Immature natural killer cell (primary cell): Measurements from ENCODE around the gene RAPGEF2. TPM values are rescaled to one million over a fixed set of nuclear protein-coding genes. Genes with fewer than 3 reads are reported as not detected.
"Not testable (repeated sequence)": the region's sequence is repeated elsewhere in the genome, so short reads cannot be mapped to it uniquely, and the experiment has no call there.

Experiments used
- DNase-seq, 3 donors: peaks; one replicate each; pipeline ENCODE4 v3.0.0; 2022; ENCODE audit warnings: mixed read lengths in 1 of 3
- H3K27ac Mint-ChIP-seq, 6 donors: one replicate each; pipeline ENCODE4 v1.8.0; 2020; ENCODE audit warnings: mixed read lengths in 6 of 6, mild to moderate bottlenecking in 5 of 6, inconsistent platforms in 4 of 6, moderate library complexity in 3 of 6
- H3K27me3 Mint-ChIP-seq, 3 donors: one replicate each; pipeline ENCODE4 v1.8.0; 2020 to 2021; ENCODE audit warnings: low read depth in 3 of 3, mild to moderate bottlenecking in 3 of 3, mixed read lengths in 3 of 3, moderate library complexity in 3 of 3, inconsistent platforms in 1 of 3
- H3K36me3 Mint-ChIP-seq, 3 donors: one replicate each; pipeline ENCODE4 v1.8.0; 2020; ENCODE audit warnings: mixed read lengths in 3 of 3, inconsistent platforms in 2 of 3, mild to moderate bottlenecking in 2 of 3
- H3K4me1 Mint-ChIP-seq, 2 donors: one replicate each; pipeline ENCODE4 v1.8.0; 2020; ENCODE audit warnings: inconsistent platforms in 2 of 2, mild to moderate bottlenecking in 2 of 2, mixed read lengths in 2 of 2, moderate library complexity in 1 of 2
- H3K4me3 Mint-ChIP-seq, 5 donors: one replicate each; pipeline ENCODE4 v1.8.0; 2020; ENCODE audit warnings: mild to moderate bottlenecking in 5 of 5, mixed read lengths in 5 of 5, inconsistent platforms in 3 of 5, moderate library complexity in 3 of 5
- H3K9me3 Mint-ChIP-seq, 6 donors: one replicate each; pipeline ENCODE4 v1.8.0; 2020; ENCODE audit warnings: mild to moderate bottlenecking in 6 of 6, mixed read lengths in 6 of 6, inconsistent platforms in 4 of 6, moderate library complexity in 3 of 6
- polyA plus RNA-seq, 3 donors: library from polyadenylated mRNA; unstranded; fragments of 300-500 nt; fragmentation: Illumina TruSeq; gene quantifications; one replicate each; pipeline ENCODE4 v1.2.3, GENCODE V29; 2021

Gene RAPGEF2
- polyA plus RNA-seq, 3 donors from 2014 or later: 0.22 to 1.7 (median 0.46) TPM

GRCh38 chr4:159308566-159309340 is 205.9 kb downstream of the RAPGEF2 start:
- H3K27me3 Mint-ChIP-seq: no peaks in the 10 kb centered on the region
- peaks cover 0 to 3% (median 0%) of the 10 kb centered on the region in 6 donors for H3K9me3 Mint-ChIP-seq
- no peak for DNase-seq
- no peak overlapping the region for H3K4me3 Mint-ChIP-seq
- peaks cover 12 to 27% of the 10 kb centered on the region in 2 donors for H3K4me1 Mint-ChIP-seq
- H3K36me3 Mint-ChIP-seq: peaks cover 10 to 17% (median 13%) of the 10 kb centered on the region in 3 donors
- no peak overlapping the region for H3K27ac Mint-ChIP-seq

DNA sequence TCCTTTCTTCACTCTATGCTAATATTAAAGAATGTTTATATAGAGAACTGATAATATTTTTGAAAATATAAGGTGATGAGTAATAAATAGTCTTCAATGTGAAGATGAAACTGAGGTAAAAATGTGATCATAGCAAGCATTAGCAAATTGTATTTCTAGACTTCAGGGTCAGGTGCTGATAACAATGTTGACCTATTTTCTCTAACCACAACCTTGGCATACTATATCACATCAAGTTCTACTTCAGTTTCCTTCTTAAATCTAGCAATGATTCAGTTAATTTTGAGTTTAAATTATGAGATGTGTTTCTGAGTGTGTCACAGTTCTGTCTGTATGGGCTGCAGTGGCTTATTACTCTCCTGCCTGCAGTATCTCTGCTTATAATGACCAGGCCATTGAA is 209.4 kb downstream of the RAPGEF2 start:
- DNase-seq: peak in 1 of 3 donors; percentile 0
- peaks cover 0 to 3% (median 0%) of the 10 kb centered on the region in 6 donors for H3K9me3 Mint-ChIP-seq
- H3K4me1 Mint-ChIP-seq: peaks cover 12 to 19% of the 10 kb centered on the region in 2 donors
- H3K27ac Mint-ChIP-seq: peak overlapping the region in 4 of 6 donors; percentile 9 to 81 (median 47)
- H3K36me3 Mint-ChIP-seq: peaks cover 6 to 16% (median 8%) of the 10 kb centered on the region in 3 donors
- H3K27me3 Mint-ChIP-seq: peaks cover 0 to 2% (median 0%) of the 10 kb centered on the region in 3 donors
- peak overlapping the region in 2 of 5 donors; percentile 4 to 67 for H3K4me3 Mint-ChIP-seq

- not testable (repeated sequence) for H3K4me3 Mint-ChIP-seq, DNase-seq, H3K27ac Mint-ChIP-seq, H3K27me3 Mint-ChIP-seq, H3K9me3 Mint-ChIP-seq
- H3K4me1 Mint-ChIP-seq: peaks cover 12 to 19% of the 10 kb centered on the region in 2 donors
- peaks cover 6 to 16% (median 8%) of the 10 kb centered on the region in 3 donors for H3K36me3 Mint-ChIP-seq
These were observed 213.0 kb downstream of the RAPGEF2 start for GRCh38 chr4:159315879-159316278.

- H3K27me3 Mint-ChIP-seq: peaks cover 0 to 2% (median 0%) of the 10 kb centered on the region in 3 donors
- H3K4me3 Mint-ChIP-seq: no peak overlapping the region
- no peaks in the 10 kb centered on the region for H3K9me3 Mint-ChIP-seq
- H3K27ac Mint-ChIP-seq: no peak overlapping the region
- H3K4me1 Mint-ChIP-seq: peaks cover 7 to 8% of the 10 kb centered on the region in 2 donors
- DNase-seq: no peak
- peaks cover 6 to 18% (median 8%) of the 10 kb centered on the region in 3 donors for H3K36me3 Mint-ChIP-seq
These were observed 214.3 kb downstream of the RAPGEF2 start for GRCh38 chr4:159317203-159317602.

GRCh38 chr4:159319027-159319426 is 216.1 kb downstream of the RAPGEF2 start:
- no peak overlapping the region for H3K4me3 Mint-ChIP-seq
- no peaks in the 10 kb centered on the region for H3K4me1 Mint-ChIP-seq
- peaks cover 0 to 2% (median 0%) of the 10 kb centered on the region in 3 donors for H3K27me3 Mint-ChIP-seq
- H3K27ac Mint-ChIP-seq: no peak overlapping the region
- no peaks in the 10 kb centered on the region for H3K9me3 Mint-ChIP-seq
- no peak for DNase-seq
- peaks cover 16 to 30% (median 19%) of the 10 kb centered on the region in 3 donors for H3K36me3 Mint-ChIP-seq

GRCh38 chr4:159326480-159326879 is 223.6 kb downstream of the RAPGEF2 start:
- Mint-ChIP-seq H3K27ac (no peak overlapping the region), H3K36me3 (peaks cover 22 to 24% (median 22%) of the 10 kb centered on the region in 3 donors), H3K9me3 (no peaks in the 10 kb centered on the region), H3K27me3 (no peaks in the 10 kb centered on the region), H3K4me1 (no peaks in the 10 kb centered on the region), H3K4me3 (no peak overlapping the region)
- no peak for DNase-seq

GRCh38 chr4:159328766-159329165 is 225.9 kb downstream of the RAPGEF2 start:
- no peak for DNase-seq
- Mint-ChIP-seq H3K9me3 (no peaks in the 10 kb centered on the region), H3K36me3 (peaks cover 17 to 24% (median 18%) of the 10 kb centered on the region in 3 donors), H3K4me1 (no peaks in the 10 kb centered on the region), H3K4me3 (no peak overlapping the region), H3K27ac (no peak overlapping the region), H3K27me3 (no peaks in the 10 kb centered on the region)

- Mint-ChIP-seq H3K27me3 (peaks cover 0 to 1% (median 0%) of the 10 kb centered on the region in 3 donors), H3K4me1 (no peaks in the 10 kb centered on the region), H3K27ac (no peak overlapping the region), H3K4me3 (no peak overlapping the region), H3K36me3 (peaks cover 34 to 44% (median 39%) of the 10 kb centered on the region in 3 donors), H3K9me3 (no peaks in the 10 kb centered on the region)
- DNase-seq: no peak
These were observed 231.6 kb downstream of the RAPGEF2 start for GRCh38 chr4:159334461-159334860.

DNA sequence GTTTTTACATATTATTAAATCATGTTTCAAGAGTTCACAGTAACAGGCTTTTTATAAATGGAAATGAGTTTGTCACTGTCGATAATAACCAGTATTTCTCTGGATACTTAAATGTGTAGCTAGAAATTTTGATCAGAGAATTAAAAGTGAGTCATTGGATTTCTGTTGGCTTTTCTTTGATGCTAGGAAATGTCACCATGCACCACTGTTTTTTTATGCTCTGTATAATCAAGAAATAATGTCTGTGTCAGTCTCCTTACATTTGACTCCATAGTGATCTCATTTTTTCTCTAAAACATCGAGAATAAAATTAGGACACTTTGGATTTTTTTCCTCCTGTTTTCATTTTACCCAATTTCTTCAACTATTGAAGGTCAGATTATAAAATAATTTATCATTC is 234.2 kb downstream of the RAPGEF2 start:
- no peaks in the 10 kb centered on the region for H3K9me3 Mint-ChIP-seq
- H3K27ac Mint-ChIP-seq: no peak overlapping the region
- H3K27me3 Mint-ChIP-seq: peaks cover 0 to 3% (median 0%) of the 10 kb centered on the region in 3 donors
- H3K36me3 Mint-ChIP-seq: peaks cover 36 to 51% (median 50%) of the 10 kb centered on the region in 3 donors
- no peak overlapping the region for H3K4me3 Mint-ChIP-seq
- DNase-seq: no peak
- no peaks in the 10 kb centered on the region for H3K4me1 Mint-ChIP-seq

- Mint-ChIP-seq H3K27ac (no peak overlapping the region), H3K27me3 (peaks cover 0 to 2% (median 0%) of the 10 kb centered on the region in 3 donors), H3K4me3 (no peak overlapping the region), H3K9me3 (no peaks in the 10 kb centered on the region), H3K36me3 (peaks cover 47 to 63% (median 62%) of the 10 kb centered on the region in 3 donors), H3K4me1 (no peaks in the 10 kb centered on the region)
- DNase-seq: no peak
These were observed 238.6 kb downstream of the RAPGEF2 start for GRCh38 chr4:159341522-159341921.

DNA sequence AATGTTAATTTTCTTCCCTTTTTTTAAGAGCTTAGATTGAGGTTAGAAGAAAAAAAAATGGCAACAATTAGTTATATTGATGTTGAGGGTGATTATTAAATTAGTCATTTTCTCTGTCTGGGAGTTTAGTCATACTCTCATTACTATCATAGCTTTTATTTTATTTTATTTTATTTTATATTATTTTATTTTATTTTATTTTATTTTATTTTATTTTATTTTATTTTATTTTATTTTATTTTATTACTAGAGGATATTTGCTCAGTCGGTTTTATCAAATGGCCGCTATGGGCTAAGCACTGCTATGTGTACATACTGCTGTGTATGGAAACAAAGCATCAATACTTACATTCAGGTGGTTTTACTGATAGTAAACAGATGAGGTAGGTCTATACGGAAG is 239.5 kb downstream of the RAPGEF2 start:
- peaks cover 47 to 69% (median 66%) of the 10 kb centered on the region in 3 donors for H3K36me3 Mint-ChIP-seq

DNA sequence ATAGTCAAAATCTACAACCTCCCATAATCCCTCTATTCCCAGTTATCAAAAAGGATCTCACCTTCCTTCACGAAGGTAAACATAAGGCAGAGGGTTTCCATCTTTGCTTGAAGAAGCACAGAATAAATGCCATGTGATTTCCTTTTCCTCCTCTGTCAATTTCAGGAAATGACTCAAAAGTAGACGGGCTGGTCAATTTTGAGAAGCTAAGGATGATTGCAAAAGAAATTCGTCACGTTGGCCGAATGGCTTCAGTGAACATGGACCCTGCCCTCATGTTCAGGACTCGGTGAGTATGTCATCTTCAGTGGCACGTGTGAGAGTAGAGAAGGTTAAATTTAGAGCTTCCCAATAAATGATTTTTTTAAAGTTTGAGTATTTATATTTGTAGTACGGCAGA is 240.2 kb downstream of the RAPGEF2 start:
- H3K27me3 Mint-ChIP-seq: peaks cover 0 to 2% (median 0%) of the 10 kb centered on the region in 3 donors
- H3K9me3 Mint-ChIP-seq: no peaks in the 10 kb centered on the region
- DNase-seq: no peak
- peaks cover 50 to 73% (median 68%) of the 10 kb centered on the region in 3 donors for H3K36me3 Mint-ChIP-seq
- no peak overlapping the region for H3K4me3 Mint-ChIP-seq
- no peaks in the 10 kb centered on the region for H3K4me1 Mint-ChIP-seq
- no peak overlapping the region for H3K27ac Mint-ChIP-seq

More for the DNA sequence above, 239.5 kb downstream of the RAPGEF2 start:
- H3K27ac Mint-ChIP-seq: no peak overlapping the region
- DNase-seq: no peak
- H3K4me1 Mint-ChIP-seq: no peaks in the 10 kb centered on the region
- no peak overlapping the region for H3K4me3 Mint-ChIP-seq
- peaks cover 0 to 2% (median 0%) of the 10 kb centered on the region in 3 donors for H3K27me3 Mint-ChIP-seq
- no peaks in the 10 kb centered on the region for H3K9me3 Mint-ChIP-seq

DNA sequence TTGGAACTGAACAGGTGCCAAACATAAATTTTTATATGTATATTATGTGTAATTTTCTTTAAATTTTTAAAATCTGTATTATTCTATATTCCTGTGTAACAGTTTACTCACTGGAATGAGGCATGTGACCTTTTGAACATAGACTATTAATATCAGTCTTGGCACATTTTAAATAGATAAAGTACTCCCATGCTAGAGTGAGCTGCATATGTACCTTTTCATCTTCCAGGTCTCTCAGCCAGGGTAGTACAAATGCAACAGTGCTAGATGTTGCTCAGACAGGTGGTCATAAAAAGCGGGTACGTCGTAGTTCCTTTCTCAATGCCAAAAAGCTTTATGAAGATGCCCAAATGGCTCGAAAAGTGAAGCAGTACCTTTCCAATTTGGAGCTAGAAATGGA is 242.0 kb downstream of the RAPGEF2 start:
- Mint-ChIP-seq H3K4me1 (no peaks in the 10 kb centered on the region), H3K27ac (no peak overlapping the region), H3K4me3 (no peak overlapping the region), H3K9me3 (no peaks in the 10 kb centered on the region), H3K27me3 (peaks cover 0 to 2% (median 0%) of the 10 kb centered on the region in 3 donors), H3K36me3 (peaks cover 40 to 67% (median 66%) of the 10 kb centered on the region in 3 donors)
- DNase-seq: no peak

- Mint-ChIP-seq H3K4me1 (no peaks in the 10 kb centered on the region), H3K36me3 (peaks cover 38 to 62% (median 61%) of the 10 kb centered on the region in 3 donors), H3K27me3 (peaks cover 0 to under 1% (median 0%) of the 10 kb centered on the region in 3 donors), H3K4me3 (no peak overlapping the region), H3K27ac (no peak overlapping the region), H3K9me3 (no peaks in the 10 kb centered on the region)
- DNase-seq: no peak
These were observed 243.8 kb downstream of the RAPGEF2 start for GRCh38 chr4:159346681-159347080.
